DMS79 treated with DMSO at 0.1 percent for 48 hours (cell line): ENCODE measurements around the gene KRT74.

Source experiments
- DNase-seq: peaks from one replicate; lab custom pipeline; 2025; lab: John Stamatoyannopoulos, UW

KRT74 gene

DNA sequence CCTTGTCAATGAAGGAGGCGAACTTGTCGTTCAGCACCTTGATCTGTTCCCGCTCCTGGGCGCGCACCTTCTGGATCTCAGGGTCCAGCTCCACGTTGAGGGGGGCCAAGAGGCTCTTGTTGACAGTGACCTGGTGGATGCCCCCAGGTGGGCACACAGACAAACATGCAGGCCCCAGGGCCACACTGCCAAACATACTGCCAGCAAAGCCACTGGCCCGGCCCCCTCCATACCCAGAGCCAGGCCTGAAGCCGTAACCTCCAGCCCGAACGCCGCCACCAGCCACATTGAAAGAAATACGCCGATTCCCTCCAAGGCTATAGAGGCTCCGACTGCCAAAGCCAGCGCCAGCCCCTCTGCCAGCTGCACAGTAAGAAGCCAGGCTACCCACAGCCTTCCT, 337 bp downstream of the KRT74 start:
- DNase-seq = no peak

DNA sequence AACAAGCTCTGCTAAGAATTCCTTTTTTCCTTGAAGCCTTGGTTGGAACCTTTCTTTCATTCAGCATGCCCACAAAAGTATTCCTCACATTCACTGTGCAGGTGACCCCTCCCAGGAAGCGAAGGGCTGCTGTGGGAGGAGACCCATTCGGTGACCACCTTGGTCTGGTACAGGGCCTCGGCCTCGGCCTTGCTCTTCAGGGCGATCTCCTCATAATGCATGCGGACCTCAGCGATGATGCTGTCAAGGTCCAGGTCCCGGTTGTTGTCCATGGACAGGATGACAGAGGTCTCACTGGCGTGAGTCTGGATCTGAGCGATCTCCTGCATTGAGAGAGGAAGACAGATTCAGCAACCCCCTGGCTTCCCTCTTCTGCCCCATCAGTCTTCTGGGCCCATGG, 3.1 kb downstream of the KRT74 start:
- no peak for DNase-seq

DNA sequence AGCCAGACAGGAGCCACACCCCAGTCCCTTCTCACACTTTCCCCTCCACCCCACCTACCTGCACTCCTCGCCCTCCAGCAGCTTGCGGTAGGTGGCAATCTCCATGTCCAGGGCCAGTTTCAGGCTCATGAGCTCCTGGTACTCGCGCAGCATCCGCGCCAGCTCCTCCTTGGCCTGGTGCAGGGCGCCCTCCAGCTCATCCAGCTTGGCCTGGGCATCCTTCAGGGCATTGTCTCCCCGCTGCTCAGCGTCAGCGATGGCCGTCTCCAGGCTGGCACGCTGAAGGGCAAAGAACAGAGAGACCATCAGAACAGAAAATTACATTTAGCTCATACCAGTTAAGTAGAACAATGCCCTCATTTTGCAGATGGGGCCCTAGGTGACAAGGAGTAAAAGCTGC, 5.5 kb downstream of the KRT74 start:
- no peak for DNase-seq

DNA sequence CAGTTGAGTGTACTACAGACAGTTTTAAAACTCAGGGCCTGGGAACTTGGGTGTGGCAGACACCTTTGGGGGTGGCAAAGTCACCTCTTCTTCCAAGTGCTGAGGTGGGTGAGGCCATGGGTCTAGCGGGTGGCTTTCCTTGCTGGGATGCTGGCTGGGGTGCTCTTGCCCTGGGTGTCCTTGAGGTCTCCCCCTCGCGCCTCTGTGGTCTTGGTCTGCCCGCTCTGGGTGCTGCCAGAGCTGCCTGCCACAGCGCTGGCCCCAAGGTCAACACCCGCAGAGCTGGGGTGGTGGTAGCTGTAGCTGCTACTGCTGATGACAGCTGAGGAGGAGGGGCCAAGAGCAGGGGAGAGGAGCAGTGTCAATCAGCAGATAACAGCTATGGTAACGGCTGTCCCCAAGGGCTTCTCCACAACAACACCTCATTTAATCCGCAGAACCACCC, 6.8 kb downstream of the KRT74 start:
- DNase-seq = no peak

DNA sequence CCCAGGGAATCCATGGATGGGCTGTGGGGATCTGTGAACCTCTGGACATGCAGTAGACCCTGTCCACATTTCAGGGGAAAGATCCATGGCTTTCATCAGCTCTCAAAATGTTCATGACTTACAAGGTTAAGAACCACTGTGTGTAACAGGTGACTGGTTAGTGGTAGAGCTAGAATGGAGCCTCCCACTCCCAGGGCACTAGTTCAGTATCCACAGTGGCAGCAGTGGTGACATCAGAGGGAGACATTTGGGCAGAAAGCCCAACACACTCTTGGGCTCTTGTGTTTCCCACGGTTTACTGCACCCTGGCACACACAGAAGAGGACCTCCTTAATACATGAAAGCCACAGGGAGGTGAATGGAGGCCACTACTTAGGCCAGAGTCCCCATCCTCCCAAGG, 9.1 kb downstream of the KRT74 start:
- DNase-seq = peak; percentile 67

DNA sequence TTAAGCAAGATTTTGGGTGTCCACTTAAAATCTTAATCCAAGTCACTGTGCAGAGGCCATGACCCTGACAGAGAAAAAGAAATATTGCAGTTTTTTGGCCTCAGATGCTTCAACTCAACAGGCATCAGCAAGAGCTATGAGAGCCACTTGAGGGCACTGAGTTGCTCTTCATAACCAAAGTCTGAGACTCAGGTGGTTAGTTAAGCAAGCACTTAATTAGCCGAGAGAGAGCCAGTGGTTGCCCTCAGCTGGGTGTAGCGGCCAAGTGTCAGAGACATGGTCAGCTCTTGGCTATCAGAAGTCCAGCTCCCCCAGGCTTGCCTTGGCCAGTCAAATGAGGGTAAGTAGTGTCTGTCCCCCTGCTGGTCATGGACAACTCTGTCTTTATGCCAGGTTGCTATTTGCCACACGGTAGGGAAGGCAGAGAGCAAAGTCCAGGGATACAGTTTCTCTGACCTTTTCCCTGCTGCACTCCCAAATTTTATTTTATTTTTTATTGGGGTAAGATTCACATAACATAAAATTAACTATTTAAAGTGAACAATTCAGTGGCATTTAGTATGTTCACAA, 11.7 kb downstream of the KRT74 start:
- DNase-seq = peak; percentile 37

DNA sequence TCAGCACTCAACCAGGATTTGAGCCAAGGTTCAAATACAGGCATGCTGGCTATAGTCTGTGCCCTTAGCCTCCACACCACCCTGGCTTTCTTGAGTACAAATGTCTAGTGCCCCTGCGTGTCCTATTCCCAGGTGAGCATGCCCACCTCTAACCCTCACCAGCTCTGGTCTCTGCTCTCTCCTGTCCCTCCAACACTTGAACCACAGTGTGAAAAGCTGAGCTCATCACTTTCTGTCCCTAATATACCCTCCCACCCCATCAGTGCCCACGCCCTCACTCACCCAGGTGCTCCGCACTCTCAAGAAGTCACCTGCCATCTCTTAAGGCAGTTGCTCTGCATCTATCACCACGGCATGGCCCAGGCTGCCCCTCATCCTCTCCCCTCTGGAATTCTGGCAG, 13.7 kb downstream of the KRT74 start:
- DNase-seq = no peak

DNA sequence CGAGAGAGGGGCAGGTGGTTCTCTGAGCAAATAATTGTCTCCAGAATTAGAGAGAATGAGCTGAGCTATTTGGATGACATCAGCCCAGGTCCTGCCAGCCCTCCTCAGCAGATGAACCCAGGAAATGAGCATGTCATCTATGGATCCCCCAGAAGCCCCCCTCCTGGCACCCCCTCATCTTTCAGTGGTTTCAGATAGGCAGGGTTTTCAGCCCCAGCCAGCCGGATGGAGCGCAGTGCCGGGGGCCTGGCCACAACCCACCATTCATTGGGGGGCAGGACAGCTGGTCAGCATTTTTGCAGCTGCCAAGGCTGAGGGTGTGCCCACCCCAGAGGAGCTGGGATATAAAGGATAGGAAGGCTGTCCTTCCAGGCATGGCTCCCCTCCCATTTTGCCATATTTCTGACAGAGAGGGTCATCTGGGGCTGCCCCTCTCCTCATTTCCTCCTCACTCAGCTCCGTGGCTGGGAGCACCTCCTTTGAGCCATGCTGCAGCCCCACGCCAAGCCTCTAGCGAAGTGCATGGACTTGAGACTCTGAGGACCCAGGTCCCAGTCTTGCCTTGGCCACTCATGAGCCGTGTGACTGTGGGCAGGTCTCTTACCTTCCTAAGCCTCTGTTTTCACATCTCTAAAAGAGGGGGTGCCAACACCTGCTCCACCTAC, 14.7 kb downstream of the KRT74 start:
- DNase-seq = no peak

DNA sequence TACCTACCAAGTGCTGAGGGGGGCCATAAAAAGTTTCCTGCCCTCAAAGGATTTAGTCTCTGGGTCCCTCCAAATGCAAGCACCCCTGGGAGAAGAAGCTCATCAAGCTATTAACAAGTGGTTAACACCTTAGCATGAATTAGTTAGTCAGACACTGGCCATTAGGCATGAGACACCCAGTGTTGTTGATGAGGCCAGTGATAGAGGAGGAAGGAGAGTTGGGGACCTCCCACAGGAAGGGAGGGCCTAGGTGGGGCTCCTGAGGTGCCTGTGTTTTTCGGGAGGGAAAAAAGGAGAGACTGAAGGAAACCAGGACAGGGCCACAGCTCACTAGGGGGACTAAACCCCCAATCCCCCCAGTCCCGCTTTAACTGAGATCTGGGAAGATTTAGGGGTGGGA, 16.2 kb downstream of the KRT74 start:
- no peak for DNase-seq

DNA sequence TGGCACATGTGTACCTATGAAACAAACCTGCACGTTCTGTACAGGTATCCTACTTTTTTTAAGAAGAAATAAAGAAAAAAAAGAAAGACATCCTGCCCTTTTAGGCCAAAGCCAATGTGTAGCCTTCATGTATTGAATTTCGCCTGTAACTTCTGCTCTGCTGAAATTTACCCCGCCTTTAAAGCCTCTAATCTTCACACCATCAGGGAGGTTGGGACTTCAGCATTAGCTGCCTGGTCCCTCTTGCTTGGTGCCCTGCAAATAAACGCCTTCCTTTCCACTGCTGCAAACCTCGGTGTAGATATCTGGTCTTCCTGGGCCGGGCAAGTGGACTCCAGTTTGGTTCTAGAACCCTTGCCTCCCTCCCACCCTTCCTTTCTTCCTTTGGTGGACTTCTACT, 18.1 kb downstream of the KRT74 start:
- DNase-seq = no peak

DNA sequence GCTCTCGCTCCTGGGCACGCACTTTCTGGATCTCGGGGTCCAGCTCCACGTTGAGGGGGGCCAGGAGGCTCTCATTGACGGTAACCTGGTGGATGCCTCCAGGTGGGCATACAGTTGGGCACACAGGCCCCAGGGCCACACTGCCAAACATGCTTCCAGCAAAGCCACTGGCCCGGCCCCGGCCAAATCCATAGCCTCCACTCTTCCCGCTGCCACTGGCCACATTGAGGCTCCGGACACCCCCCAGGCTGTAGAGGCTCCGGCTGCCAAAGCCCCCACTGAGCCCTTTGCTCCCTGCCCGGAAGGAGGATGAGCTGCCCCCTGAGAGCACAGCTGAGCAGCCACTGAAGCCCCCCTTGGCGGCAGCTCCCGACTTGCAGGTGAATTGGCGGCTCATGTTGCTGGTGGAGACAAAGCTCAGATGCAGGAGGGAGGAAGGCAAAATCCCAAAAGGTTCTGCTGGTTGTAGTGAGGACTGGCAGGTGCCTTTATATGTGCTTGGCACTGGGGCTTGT, 20.9 kb downstream of the KRT74 start, which contains the start of gene KRT71:
TSS of gene KRT71 (minus strand) at position 465 of the 515 bp plus-strand sequence. CDS start at position 397, 68 bp downstream.
- DNase-seq = no peak

DNA sequence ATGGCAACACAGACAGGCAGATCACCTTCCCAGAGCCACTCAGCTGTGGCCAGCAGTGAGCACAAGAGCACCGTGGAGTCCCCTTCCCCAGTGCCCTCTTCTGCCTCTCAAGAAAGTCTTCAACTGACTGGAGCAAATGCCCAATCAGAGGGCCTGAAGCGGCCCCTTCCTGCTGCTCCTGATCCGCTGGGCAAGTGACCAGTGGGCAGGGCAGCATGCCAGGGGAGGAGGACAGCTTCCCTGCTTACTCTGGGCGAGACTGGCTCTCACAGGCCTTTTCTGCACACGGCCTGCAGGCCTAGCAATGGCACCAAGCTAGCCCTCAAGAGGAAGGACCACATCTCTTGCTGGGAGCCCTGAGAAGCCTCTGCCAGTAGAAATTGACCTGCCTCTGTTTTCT, 21.6 kb downstream of the KRT74 start:
- no peak for DNase-seq

DNA sequence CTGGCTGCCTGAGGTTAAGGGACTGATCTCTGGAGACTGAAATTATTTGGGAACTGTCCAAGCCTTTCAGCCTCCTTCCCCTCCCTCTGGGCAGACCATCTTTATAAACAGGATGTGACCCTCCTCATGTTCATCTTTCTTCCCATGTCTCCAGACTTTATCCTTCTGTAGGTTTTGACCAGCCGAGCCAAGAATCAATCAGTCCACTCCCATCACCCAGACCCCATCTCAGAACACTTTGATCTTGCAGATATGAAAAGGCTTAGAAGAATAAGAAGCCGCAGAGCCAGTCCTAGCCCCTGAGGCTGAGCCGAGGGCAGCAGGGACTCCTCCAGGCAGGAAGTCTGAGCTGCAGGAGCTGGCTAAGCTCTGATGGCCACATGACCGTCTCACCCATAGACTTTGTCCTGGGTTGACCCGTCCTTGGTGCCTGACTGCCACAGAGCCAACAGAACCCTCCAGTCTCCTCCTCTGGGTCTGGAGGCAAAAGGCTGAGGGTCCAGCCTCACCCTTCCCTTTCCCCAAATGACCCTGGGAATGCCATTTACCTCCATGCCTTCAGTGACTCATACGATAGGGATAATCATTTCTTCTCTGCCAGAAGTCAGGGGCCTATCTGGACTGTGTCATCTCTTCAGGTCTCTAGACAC, 22.3 kb downstream of the KRT74 start:
- no peak for DNase-seq

DNA sequence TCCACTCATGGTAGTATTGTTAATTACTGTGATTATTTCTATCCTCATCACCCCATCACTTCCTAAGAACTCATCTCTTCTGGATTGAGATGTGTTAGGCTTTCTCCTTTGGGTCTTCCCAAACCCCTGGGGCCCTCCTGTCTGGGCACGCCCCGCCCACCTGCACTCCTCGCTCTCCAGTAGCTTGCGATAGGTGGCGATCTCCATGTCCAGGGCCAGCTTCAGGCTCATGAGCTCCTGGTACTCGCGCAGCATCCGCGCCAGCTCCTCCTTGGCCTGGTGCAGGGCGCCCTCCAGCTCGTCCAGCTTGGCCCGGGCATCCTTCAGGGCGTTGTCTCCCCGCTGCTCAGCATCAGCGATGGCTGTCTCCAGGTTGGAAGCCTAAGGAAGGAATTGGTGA, 27.5 kb downstream of the KRT74 start:
- no peak for DNase-seq

DNA sequence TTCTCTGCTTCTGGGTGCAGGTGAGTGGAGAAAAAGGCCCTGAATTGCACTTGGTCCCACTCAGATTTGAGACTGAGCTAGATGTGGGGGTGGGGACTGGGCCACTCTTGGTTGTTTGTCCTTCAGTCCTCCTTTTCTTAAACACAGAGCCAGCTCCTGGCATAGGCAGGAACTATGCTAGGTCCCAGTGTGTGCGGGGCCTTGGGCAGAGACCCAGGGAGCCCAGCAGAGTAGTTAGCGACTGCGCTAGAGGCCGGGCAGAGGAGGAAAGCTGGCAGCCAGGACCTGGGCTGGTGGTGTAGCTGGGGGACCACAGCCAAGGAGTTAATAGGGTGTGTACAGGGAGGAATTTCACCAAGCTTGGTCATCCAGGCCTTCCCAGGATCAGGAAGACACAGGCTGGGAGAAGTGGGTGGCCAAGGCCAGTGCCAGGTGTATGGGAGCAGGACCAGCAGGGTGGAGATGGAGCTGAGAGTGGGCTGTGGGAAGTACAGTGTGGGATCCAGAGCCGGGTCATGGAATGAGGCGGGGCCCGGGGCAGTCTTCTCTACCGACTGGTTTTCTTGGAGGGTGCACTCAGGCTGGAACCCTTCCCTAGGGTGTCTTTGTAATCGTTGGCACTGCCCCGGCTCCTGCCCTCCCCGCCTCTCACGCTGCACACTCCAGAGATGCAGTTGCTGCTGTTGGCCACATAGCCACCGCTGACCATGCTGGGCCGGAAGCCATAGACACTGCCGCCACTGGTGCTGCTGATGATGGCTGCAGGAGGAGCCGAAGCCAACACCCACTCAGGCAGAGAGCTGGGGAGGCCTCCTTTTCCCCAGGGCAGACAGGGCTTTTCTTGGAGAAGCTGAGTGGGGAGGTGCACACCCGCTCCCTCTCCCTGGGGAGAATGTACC, 29.4 kb downstream of the KRT74 start:
- no peak for DNase-seq

DNA sequence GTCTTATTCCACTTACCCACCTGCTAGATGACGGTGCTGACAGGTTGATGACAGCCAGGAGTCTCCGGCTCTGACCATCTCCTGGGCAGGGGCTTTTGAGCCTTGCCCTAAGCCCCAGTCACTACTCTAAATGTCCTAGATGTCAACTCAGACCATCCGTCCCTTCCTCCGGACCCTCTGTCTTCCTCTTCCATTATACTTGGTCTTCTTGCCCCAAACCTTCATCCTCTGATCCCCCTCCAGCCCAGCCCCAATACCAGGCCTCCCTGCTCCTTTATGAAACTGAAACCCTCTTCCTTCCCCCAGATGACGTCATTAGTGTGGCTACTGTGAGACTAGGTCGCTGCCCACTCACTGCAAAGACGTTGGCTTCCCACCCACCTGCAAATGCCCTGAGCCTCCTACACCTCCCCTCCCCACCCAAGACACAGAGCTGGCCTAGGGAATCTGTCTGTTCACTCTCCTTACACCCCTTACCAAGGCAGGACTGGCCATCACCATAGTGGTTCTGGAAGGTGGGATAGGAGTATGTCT, 30.8 kb downstream of the KRT74 start:
- DNase-seq = no peak

DNA sequence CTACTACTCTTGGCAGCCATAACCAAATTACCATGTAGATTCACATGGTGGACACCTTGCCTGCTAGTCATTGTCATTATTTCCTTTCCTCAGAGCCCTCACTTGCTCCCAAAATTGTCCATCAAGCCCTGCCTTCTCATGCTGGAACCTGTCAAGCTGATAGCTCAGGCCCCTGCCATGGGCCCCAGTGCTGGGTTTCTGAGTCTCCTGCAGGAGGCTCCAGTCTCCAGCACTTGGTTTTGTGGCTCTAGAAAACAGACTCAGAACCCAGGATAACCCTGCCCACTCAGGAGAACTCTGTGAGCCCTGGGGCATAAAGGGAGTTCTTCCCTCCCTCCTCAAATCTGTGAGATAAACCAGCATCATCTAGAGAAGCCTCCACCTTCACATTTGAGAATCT, 31.5 kb downstream of the KRT74 start:
- DNase-seq = no peak

DNA sequence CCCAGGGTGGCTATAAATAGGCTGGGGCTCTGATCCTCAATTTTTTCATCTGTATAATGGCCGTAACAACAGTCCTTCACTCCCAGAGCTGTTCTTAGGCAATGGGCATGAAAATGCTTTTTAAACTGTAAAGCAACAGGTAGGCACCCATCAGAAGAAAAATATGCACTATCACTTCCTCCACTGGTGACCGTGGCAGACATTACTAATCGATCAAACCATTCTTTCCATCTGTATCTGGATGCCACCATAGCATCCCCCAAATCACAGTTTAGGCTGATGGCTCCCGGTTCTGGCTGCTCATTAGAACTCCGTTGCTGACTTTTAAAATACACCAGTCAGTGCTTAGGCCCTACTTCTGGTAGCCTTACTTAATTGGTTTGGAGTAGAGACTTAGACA, 31.9 kb downstream of the KRT74 start:
- DNase-seq = no peak

DNA sequence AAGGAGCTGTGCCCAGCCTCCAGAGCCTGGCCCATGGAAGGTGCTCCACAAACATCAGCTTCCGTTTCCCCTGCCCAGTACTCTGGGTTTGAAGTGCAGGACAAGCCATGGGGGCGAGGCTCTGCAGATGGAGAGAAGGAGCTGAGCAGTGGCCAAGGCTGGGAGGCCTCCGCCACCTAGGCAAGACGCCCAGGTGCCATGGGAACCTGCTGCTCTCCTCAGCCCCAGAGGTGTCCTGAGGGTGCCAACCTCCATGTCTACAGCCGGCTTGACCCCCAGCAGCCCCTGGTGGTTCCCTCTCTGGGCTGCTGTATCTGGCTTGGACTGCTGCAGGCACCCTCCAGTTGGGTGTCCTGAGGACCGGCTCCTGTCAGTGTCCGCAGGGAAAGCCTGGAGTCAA, 33.1 kb downstream of the KRT74 start:
- no peak for DNase-seq

DNA sequence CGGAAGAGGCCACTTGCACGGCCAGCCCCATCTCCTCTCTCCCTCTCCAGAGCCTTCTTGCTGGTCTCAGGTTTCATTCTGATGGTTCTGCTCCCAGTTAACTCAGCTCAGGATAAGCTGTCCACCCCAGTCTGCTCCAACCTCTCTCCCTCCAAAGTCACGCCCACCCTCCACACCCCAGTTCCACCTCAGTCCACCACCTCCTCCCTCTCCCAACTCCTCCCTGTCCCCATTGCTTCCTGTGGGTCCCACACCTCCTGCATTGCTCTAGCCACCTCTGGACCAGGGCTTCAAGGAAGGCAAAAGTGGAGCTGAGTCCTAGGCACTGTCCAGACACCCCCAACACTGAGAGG, 33.8 kb downstream of the KRT74 start:
- no peak for DNase-seq

DNA sequence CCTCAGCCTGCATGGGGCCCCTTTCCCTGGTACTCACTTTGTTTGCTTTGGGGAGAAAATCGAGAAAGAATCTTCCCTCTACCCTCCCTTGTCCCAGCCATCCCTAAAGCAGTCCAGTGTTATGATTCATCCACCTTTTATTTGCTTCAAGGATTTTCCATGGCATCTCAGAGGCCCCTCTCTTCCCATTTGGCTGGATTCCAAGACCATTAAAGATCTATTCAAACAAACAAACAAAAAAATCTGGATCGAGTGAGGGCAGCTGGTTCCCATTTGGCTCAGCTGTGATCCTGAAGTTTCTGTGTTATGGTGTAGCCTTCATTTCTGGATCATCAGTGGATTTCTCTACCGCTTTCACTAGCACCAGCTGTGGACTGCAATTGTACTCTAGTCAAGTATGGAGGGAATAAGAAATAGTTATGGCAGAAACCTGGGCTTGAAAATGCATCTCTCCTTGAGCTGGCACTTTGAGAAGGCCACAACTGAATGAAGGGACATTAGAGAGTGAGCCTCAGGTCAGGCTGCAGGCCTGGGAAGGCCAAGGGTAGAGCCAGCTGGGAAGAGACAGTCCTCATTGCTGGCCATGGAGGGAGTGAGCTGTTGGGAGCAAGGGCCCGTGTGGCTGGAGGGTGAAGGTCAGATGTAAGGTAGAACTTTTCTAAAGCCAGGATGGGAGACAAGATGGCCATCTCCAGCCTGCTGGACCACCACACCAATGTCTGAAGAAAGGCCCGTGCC, 34.4 kb downstream of the KRT74 start:
- DNase-seq = peak; percentile 65
